HG03066 (cell line): ENCODE results near the gene FBRS.

Experiments used
- ATAC-seq: cut with Tn5 transposase; IDR thresholded peaks from one replicate; pipeline ENCODE4 v1.9.1; 2021; ENCODE audit warnings: low read depth; ENCODE audit not compliant: unreplicated experiment

The FBRS gene

DNA sequence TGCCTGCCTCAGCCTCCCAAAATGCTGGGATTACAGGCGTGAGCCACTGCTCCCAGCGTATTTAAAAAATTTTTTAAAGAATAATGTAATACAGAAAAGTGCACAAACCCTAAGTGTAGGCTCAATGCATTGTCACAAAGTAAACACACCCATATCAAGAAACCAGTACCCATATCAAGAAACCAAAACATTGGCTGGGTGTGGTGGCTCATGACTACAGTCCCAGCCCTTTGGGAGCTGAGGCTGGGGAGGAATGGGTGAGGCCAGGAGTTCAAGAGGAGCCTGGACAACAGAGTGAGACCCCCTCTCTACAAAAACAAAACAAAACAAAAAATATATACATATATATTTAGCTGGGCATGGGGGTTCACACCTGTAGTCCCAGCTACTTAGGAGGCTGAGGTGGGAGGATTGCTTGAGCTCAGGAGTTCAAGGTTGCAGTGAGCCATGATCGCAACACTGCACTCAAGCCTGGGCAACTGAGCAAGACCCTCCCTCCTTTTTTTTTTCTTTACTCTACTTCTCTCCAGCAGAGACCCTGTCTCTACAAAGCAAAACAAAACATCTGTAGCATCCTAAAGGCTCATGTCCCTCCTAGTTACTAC lies 16.8 kb upstream of the FBRS start:
- ATAC-seq, result no peak

DNA sequence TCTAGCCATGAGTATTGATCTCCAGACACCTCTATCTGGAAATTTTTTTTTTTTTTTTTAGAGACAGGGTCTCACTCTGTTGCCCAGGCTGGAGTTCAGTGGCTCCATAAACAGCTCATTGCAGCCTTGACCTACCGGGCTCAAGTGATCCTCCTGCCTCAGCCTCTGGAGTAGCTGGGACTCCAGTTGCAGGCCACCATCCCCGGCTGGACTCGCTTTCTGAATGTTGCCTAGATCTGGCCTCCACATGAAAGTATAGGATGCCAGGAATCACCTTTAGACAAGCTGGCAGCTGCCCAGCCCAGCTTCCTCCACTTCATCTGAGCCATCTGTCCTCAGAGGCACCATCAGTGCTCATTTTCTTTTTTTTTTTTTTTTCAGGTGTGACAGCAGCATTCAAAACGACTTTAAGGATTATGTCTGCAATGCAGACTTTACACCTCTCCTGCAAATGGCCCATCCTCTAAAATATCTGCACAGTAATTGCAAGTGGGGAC lies 13.8 kb upstream of the FBRS start:
- ATAC-seq, result no peak

DNA sequence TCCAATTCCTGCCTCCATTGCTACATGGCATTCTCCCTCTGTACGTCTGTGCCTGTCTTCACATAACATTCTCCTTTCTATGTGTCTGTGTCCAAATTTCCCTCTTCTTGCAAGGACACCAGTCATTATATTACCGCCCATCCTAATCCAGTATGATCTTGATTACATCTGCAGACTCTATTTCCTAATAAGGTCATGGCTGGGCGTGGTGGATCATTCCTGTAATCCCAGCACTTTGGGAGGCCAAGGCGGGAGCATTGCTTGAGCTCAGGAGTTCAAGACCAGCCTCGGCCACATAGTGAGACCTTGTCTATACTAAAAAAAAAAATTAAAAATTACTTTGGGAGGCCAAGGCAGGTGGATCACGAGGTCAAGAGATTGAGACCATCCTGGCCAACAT lies 12.5 kb upstream of the FBRS start:
- no peak for ATAC-seq

DNA sequence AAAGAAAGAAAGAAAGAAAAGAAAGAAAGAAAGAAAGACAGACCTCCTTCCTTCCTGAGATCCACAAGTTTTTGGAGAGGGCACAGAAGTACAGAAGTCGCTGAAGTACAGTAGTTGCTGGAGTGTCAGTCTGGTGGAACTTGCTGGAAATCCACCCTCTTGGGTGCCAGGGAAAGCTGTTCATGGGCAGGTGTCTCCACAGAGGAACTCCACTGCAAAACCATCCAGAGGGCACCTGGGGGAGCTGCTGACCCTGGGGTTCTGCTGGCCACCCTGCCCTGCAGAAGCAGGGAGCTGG lies 11.0 kb upstream of the FBRS start:
- no peak for ATAC-seq

DNA sequence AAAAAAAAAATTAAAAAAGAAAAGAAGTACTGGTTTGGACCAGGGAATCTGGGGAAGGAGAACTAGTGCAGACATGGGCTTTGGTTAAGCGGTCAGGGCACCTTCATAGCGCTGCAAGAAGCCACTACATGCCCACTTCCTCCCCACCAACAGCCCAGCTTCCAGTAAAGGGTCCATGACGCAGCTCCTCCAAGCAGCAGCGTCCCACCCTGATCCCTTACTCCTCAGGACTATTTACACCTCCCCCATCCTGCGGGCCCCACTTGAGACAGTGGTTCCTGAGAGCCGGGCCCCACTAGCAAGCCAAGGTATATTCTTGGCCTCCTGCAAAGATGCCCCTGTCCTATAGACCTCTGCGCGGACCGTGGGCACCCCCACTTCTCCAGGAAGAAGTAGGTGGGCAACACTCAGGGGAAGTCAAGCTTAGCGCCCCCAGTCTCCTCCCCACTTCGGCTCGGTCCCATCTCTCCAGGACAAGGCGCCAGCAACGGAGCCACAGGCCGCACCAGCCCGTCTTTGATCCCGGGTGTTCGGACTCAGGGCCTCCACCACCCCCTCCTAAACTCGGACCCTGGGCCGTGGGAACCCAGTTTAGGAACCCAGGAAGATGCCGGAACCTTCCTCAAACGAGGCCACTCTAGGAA lies 8.4 kb upstream of the FBRS start:
- no peak for ATAC-seq

DNA sequence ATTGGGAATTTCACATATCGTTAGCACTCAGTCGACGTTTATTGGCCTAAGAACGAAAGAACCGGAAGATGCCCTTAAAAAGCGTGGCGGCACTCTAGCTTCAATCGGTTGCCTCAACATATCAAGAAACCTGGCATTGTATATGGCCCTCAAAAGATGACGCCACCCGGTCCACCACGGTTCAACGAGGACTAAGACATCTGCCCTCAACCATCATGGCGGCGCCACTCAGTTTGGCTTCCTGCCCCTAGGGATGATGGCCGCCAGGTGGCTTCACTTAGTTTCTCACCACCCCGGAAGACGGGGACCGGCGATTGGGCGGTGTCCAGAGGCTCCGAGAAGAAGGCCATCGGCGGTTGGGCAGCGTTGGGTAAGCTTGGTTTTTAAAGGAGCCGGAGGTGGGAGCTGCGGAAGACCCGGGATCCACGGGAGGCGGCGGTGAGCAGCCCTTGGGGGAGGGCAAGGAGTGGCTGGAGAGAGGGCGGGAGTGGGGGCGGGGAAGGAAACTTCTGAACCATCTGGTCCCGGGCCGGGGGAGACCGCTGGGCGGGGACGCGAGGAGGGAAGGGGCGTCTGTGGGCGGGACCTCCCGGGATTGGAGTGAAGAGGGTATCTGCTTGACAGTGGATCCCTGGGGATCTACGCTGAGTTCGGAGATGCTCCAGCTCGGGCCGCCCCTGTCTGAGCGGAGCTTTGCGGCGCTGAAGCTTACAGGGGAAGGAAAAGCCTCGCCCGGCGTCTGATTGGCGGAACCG lies 7.7 kb upstream of the FBRS start, which contains the start of gene PRR14:
TSS of gene PRR14 (plus strand) at position 592 of the 755 bp plus-strand sequence. CDS start 686 bp downstream, outside the sequence.
- peak; percentile 75 for ATAC-seq

DNA sequence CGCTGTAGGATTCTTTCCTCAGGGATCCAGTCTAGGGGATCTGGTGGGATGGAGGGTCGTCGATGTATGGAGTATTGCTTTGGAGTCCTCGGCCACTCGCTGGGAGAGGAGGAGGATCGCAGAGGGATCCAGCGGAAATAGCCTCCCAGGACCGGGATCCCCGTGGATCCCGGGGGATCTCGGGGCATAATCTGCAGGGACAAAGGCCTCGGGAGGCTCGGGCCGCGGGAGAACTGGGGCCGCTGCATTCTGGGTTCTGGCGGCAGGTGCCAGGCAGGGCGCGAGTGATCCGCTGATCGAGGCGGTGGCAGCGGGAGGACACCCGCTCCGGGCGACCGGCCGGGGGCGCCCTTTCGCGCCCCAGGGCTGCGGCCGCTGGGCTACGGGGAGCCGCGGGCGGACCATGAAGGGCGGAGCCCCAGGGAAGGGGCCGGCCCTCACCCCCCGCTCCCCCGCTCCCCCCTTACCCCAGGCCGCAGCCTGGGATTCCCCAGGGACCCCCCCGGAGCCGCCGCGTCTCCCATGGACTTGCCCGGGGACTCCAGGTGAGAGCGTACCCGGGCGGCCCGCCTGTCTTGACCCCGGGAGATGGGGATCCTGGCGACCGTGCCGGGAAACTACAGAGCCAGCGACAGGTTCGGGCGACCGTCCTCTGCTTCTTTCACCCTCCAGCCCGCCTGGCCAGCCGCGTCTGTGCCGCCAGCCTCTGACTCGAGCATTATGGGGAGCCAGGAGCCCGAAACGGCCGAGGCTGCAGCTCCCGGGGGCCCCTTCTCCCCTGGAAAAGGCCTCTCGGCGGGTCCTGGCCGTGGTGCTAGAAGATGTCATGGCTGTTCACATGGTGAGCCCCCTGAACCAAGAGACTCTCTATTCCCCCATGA lies 6.9 kb upstream of the FBRS start:
- no peak for ATAC-seq

DNA sequence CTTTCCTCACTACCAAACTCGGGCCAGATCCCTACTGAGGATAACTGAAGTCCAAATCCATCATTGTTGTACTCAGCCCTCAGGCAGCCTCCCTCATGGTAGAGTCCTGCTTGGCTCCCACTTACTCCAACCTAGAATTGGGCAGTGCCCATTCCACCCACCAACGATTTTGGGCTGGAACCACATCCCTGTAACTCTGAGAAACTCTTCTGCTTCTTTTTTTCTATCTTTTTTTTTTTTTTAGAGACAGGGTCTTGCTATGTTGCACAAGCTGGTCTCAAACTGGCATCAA lies 6.3 kb upstream of the FBRS start:
- no peak for ATAC-seq

DNA sequence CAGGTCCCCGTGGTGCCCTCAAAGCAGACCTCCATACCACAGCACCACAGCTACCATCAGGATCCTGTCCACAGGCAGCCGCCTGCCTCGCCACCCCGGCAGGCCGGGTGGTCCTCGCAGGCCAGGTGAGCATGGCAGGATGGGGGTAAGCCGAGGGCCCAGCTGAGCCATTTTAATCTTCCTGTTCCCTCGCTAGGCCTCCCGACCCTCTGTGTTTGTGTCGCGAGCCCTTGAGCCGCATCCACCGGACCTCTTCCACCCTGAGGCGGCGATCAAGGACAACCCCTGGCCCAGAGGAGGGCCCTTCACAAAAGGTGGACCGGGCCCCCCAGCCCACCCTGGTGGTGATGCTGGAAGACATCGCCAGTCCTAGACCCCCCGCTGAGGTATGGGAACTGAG lies 5.5 kb upstream of the FBRS start:
- ATAC-seq, result no peak

DNA sequence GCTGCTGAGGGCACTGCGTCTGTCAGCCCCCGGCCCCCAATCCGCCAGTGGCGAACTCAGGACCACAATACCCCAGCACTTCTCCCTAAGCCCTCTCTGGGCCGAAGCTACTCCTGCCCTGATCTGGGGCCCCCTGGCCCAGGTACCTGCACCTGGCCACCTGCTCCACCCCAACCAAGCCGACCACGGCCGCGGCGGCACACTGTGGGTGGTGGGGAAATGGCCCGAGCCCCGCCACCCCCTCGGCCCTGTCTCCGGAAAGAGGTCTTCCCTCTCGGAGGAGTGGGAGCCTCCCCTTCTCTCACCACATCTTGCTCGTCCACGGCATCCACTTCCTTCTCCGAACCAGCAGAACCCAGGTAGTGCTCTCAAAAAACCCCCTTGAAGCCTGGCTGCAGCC lies 3.4 kb upstream of the FBRS start:
- no peak for ATAC-seq

DNA sequence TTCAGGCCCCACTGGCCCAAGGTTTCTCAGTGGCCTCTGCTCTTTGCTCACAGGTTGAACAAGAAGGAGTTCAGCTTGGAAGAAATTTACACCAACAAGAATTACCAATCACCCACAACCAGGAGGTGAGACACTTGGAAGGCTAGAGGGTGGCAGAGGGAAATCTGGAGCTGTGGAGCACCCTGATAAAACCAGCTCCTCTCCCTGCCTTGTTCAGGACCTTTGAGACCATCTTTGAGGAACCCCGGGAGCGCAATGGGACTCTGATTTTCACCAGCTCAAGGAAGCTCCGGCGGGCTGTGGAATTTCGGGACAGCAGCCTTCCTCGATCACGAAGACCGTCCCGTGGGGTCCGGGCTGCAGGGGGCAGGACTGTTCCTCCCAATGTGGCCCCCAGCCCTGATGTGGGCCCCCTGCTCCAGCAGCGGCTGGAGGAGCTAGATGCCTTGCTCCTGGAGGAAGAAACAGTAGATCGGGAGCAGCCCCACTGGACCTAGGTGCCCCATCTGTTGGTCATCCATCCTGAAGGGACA lies 2.4 kb upstream of the FBRS start:
- ATAC-seq, result no peak

DNA sequence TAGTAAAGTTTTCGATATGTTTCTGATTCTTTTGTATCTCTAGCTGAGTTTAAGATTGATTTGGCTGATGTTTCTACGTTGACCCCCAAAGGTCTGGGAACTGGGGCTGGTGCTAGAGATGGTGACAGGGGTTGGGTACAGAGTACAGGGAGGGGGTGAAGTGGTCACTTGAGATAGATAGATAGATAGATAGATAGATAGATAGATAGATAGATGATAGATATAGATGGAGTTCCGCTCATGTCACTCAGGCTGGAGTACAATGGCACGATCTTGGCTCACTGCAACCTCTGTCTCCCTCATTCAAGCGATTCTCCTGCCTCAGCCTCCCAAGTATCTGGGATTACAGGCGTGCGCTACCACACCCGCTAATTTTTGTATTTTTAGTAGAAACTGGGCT lies 1.8 kb upstream of the FBRS start:
- no peak for ATAC-seq

DNA sequence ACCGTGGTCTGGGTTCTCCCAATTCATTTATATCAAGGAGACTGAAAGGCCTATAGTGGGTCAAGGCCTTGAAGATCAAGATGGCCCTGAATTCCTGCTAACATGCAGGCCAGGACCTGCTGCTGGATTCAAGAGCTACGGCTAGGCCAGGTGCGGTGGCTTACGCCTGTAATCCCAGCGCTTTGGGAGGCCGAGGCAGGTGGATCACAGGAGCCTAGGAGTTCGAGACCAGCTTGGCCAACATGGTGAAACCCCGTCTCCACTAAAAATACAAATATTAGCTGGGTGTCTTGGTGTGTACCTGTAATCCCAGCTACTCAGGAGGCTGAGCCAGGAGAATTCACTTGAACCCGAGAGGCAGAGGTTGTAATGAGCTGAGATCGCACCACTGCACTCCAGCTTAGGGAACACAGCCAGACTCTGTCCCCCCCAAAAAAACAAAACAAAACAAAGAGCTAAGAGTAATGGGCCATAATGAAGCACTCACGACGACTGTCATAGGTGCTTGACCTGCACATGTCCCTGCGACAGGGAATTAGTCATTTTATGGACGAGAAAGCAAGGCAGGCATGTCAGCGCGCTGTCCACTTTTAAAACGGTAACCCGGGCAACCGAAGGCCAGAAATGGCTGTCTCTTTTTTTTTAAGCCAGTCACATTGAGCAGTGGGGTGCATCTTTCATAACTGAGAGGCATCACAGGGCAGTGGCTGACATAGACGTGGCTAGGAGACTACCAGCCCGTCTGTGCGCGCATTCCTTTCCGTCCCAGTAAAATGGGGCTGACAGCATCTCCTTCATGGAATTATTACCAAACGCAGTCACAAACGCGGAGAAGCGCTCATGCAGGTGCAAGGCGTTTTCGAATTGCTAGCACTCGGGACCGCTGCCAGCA lies 1.0 kb upstream of the FBRS start:
- ATAC-seq, result no peak

DNA sequence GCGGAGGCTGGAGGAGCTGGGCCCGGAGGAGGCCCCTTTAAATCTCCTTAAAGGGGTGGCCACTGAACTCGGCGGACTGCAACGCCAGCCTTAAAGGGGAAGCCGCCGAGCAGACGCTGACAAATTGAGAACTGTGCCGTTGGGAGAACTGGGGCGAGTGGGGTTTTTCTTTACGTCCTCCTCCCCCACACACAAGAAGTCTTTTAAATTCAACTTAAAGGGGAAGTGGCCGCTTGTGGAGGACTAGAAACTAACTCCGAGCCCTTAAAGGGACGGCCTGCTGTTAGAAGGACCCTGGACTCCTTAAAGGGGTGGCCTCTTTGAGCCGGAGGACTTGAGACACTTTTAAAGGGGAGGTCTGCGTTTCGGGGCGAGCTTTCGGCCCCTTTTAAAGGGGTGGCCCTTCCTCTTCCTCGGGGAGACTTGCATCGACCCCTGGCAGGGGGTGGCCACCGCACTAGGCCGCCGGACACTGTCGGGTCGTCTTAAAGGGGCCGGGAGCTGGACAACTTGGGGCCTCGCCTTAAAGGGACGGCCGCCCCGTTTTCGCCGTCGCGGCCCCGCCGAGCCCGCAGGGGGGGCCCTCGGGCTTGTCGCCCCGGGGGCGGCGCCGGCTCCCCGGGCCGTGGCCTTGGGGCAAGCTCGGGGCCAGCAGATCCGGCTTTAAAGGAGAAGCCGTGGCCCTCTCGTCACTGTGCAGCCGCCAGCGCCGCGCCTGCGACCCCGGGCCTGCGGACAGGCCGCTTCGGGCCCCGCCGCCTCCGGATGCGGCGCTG lies 688 bp downstream of the FBRS start:
- peak; percentile 26 for ATAC-seq

DNA sequence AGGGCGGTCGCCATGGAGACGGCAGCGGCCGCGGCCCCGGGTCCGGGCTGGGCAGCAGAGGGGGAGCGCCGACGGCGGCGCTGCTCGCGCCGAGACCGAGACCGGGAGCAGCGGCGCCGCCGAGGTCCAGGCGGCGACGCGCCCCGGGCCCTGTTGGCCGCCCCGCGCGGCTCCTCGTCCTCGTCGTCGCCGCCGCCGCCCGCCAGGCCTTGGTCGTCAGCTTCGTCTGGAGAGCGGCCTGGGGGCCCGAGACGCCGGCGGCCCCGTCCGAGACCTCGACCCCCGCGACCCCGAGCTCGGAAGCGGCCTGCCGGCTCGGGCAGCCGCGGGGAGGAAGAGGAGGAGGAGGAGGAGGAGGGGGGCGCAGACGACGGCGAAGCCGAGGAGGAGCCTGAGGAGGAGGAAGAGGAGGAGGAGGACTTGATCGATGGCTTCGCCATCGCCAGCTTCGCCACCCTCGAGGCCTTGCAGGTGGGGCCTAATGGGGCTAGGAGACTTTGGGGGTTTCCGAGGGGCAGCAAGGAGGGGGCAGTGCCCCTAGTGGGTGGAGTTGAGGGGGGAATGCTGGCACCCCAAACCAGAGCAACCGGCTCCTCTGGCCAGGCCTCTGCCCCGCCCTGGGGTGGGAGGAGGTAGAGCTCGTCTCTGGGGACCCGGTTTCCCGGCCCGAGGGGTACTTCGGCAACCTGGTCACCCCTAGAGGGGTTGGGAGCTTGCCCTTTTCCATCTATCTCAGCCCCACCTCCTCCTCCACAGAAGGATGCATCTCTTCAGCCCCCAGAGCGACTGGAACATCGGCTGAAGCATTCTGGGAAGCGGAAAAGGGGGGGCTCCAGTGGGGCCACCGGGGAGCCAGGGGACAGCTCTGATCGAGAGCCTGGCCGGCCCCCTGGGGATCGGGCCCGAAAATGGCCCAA lies 1.5 kb downstream of the FBRS start:
- ATAC-seq, result no peak

DNA sequence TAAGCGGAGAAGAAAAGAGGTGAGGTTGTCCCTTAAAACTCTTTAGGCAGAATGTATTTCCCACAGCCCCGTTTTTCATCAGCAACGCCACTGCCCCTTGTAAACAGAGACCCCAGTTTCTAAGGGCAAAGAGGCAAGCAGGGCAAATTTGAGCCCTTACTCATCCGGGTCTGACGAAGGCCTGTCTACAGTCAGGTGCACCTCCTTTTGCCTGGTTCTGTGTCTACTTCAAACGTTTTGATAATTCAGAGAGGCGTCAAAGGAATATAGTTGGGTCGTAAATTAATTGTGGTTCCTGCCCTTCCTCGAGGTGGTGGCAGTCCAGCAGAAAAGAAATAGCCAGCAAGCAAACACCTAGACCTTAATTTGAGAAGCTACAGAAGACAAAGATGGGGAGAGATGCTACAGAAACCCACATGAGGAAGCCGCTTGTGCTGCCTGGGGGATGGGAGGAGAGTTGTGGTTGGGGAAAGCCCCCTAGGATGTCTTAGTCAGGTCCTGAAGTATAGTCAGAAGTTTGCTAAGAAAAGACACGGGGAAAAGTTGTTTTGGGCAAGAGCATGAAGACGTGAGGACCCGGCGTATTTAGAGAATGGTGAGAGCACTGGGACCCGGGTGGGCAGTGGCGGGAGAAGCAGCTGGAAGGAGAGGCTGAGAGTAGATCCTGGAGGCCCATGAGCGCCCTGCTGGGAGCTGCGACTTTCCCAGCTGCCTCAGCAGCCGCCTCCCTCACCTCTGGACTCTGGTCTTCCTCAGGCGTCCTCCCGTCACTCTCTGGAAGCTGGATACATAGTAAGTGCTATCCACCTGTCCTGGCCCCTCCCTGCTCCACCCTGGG lies 2.4 kb downstream of the FBRS start:
- no peak for ATAC-seq

DNA sequence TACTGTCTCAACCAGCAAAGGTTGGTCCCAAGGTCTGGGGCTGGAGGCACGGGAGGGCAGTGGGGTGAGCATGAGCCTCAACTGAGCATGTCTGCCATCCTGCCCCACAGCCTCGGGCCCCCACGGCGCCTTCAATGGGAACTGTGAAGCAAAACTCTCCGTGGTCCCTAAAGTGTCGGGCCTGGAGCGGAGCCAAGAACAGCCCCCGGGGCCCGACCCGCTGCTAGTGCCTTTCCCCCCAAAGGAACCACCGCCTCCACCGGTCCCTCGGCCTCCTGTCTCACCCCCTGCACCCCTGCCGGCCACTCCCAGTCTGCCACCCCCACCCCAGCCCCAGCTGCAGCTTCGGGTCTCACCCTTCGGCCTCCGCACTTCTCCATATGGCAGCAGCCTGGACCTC lies 4.2 kb downstream of the FBRS start:
- ATAC-seq, result no peak
